Astrocyte of the spinal cord (primary cell): ENCODE data around the gene MLPH.

Experiments used
- DNase-seq: peaks from one replicate; pipeline ENCODE4 v3.0.0; 2011; ENCODE audit warnings: low read depth, low spot score
- H3K4me3 ChIP-seq: 2 replicates; pipeline ENCODE4 v1.5.1; 2011; ENCODE audit warnings: low read depth, mild to moderate bottlenecking, low read length, moderate library complexity
- CTCF ChIP-seq: IDR thresholded peaks from 2 replicates; pipeline ENCODE4 v1.5.1; 2012; ENCODE audit warnings: low read depth, mild to moderate bottlenecking, low read length, inconsistent platforms
- in situ Hi-C: cut with HindIII; loops from 2 replicates; pipeline ENCODE4 v1.10.0; 2017; ENCODE audit warnings: low sequenced_read_pairs

The MLPH gene

DNA sequence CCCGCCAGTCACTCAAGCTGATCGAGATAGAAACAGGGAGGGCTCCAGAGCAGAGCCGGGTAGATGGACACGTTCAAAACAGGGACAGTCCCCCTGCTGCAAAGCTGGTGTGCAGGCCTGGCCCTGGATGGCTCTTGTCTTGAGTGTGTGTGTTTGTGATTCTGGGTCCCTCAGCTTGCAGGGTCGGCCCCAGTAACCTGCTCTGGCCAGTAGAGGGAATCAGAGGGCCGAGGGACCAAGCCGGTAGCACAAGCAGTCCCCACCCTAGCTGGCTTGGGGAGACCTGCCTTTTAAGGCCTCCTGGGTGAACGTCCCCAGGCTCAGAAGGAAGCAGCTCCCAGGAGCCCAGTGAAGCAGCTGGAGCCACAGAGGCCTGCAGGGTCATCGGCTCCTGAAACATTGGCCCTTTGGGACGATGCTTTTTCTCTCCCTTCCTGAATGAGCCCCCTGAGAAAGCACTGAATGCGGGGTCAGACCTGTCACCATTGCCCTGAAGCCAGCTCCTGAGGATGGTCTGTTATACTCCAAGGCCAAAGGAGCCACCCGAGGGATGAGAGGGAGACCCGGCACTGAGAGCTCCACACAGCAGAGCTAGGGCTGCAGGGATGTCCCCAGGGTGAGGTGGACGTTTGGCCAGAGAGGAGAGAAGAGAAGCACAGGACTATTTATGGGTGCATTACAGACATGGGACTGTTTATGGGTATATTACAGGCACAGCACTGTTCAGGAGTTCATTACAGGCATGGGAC, 15.4 kb upstream of the MLPH start:
- no peak overlapping the region for H3K4me3 ChIP-seq
- in situ Hi-C loops: no loop called here
- peak; percentile 82 for TF ChIP-seq CTCF
- peak; percentile 67 for DNase-seq

DNA sequence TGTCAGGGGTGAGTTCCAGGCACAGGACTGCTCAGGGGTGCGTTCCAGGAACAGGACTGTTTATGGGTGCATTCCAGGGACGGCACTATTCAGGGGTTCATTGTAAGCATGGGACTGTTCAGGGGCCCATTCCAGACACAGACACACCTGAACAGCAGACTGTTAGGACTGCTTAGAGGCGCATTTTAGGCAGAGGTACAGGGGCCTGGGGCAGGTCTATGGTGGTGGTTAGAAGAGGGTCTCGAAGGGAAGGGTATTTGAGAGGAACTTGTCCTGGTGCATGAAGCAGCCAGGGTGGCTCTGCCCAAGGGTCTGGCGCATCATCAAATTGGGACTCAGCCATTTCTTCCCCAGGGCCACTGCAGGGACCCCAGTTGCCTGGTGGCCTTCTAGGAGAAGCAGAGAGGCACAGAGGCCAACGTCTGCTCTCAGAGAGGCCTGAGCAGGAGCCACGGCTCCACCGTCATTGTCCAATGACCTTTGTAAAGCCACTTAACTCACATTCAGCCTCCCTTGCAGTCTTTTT, 14.8 kb upstream of the MLPH start:
- in situ Hi-C loops: no loop called here
- no peak for TF ChIP-seq CTCF
- no peak for DNase-seq
- H3K4me3 ChIP-seq: no peak overlapping the region

- in situ Hi-C loops: no loop called here
Observed at GRCh38 chr2:237472909-237473877, 13.9 kb upstream of the MLPH start.

DNA sequence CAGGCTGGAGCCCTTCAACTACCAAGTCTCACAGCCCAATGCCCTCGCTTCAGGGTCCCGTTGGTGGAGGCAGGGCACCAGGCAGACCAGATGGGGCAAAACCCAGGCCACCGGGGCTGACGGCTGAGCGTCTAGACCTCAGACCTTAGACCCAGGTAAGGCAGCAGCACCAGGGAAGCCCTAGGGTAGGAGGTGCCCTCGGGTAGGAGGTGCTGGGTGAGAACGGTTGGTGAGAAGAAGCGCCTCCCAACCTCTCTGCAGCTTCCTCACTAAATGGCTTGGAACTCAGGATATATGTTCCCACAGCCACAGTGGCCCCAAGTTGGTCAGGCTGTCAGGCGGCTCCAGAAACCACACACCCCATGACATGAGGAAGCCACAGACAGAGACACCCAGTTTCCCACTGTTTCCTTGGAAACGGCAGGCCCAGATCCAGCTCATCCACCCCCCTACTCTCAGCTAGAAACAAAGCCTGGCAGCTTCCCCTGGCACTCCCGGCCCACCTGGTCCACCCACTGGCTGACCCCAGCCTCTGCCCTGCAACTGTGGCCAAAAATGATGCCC, 13.1 kb upstream of the MLPH start:
- no peak overlapping the region for H3K4me3 ChIP-seq
- in situ Hi-C loops: no loop called here
- peak; percentile 88 for DNase-seq
- no peak for TF ChIP-seq CTCF

More at GRCh38 chr2:237472909-237473877, 13.9 kb upstream of the MLPH start:
- no peak overlapping the region for H3K4me3 ChIP-seq
- TF ChIP-seq CTCF: no peak
- no peak for DNase-seq

DNA sequence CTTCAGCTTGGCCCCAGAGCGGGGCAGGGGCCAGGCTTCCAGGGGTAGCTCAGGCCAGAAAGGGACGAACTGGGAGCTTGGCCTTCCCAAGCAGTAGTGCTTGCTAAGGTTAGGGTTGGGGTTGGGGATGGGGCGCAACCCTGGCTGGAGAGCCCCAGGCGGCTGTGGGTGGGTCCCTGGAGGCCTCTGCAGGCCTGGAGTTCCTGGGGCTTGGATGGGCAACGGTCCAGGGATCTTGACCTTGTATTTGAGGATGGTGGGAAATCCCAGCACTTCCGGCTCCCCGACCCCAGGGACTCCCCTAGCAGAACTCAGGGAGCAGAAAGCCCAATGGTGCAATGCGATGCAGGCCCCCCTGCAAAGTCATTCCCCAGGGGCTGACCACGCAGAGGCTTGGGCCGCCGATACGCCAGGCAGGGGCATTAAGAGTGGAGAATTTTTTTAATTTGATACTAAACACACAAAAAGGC, 12.6 kb upstream of the MLPH start:
- in situ Hi-C loops: no loop called here
- peak overlapping the region; percentile 43 for H3K4me3 ChIP-seq
- TF ChIP-seq CTCF: no peak
- peak; percentile 68 for DNase-seq
